ENCODE data around the gene FANK1. TPM values are rescaled to one million over a fixed set of nuclear protein-coding genes. Genes with fewer than 3 reads are reported as not detected.

Gene FANK1
- total and polyA plus RNA-seq, 10 donors: 0.35 to 1.0 (median 0.90) TPM; not detected in 2

DNA sequence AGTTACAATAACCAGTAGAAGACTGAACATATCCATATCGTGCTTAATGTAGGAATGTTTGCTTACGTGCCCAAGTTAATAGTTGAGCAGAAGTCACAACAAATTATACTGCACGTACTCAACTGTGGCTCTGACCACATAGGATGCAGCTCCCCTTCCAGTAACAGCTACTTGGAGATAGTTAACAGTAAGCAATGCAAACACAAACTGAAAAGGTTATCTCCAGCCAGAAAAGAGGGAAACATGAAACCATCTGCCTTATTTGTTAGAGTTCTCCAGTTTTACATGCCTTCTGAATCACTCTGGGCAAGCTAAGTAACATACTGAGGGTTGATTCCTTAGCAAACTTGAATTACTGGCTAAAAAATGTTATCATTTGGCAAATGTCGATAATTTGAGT lies 25.0 kb upstream of the FANK1 start:
- WGBS, 5 donors: 87 to 94% (median 93%) methylated on average over 4 of the region's 4 CpGs
- no peak overlapping the region for H3K27ac ChIP-seq
- no peaks in the 10 kb centered on the region for H3K27me3 ChIP-seq (replicated peaks in 1 of 7)
- TF ChIP-seq POLR2AphosphoS5 (IDR thresholded peaks at IDR 0.05) (no peak), POLR2A (IDR thresholded peaks at IDR 0.05) (no peak)
- TF ChIP-seq, protein P1, sequence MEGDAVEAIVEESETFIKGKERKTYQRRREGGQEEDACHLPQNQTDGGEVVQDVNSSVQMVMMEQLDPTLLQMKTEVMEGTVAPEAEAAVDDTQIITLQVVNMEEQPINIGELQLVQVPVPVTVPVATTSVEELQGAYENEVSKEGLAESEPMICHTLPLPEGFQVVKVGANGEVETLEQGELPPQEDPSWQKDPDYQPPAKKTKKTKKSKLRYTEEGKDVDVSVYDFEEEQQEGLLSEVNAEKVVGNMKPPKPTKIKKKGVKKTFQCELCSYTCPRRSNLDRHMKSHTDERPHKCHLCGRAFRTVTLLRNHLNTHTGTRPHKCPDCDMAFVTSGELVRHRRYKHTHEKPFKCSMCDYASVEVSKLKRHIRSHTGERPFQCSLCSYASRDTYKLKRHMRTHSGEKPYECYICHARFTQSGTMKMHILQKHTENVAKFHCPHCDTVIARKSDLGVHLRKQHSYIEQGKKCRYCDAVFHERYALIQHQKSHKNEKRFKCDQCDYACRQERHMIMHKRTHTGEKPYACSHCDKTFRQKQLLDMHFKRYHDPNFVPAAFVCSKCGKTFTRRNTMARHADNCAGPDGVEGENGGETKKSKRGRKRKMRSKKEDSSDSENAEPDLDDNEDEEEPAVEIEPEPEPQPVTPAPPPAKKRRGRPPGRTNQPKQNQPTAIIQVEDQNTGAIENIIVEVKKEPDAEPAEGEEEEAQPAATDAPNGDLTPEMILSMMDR (IDR thresholded peaks at IDR 0.05 in 8 of 11, conservative IDR thresholded peaks at IDR 0.05 in 3 of 11): no peak
- H3K36me3 ChIP-seq: peaks cover 0 to 26% (median 12%) of the 10 kb centered on the region in 6 donors
- intact Hi-C loops (cut with DNase I; ENCODE audit: low total_unique reads): no loop called here
- no peaks in the 10 kb centered on the region for H3K4me1 ChIP-seq
- H3K4me3 ChIP-seq: no peak overlapping the region
- no peak for DNase-seq
- H3K9me3 ChIP-seq: peaks cover 2 to 9% (median 6%) of the 10 kb centered on the region in 8 donors

DNA sequence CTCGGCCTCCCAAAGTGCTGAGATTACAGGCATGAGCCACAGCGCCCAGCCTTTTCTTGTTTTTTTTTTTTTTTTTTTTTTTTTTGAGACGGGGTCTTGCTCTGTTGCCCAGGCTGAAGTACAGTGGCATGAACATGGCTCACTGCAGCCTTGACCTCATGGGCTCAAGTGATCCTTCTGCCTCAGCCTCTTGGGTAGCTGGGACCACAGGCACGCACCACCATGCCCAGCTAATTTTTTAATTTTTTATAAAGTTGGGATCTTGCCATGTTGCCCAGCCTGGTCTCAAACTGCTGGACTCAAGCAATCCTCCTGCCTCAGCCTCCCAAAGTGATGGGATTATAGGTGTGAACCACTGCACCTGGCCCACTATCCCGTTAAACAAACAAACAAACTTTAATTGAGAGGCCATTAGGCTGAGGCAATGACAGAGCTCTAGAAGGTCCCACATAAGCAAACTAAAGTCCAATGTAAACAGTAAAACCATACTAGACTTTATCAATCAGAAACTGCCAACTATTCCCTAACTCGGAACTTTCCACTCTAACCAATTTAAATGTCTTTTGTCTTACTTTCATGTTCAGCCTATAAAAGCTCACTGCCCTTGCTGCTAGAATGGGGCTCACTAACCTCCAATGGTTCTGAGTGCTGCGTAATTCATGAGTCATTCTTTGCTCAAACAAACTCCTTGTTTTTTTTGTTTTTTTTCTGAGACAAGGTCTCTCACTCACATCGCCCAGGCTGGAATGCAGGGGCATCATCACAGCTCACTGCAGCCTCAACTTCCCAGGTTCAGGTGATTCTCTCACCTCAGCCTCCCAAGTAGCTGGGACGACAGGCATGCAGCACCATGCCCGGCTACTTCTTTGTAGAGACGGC lies 17.2 kb upstream of the FANK1 start:
- Histone ChIP-seq H3K4me3 (no peak overlapping the region), H3K27me3 (replicated peaks in 1 of 7) (no peaks in the 10 kb centered on the region), H3K27ac (no peak overlapping the region), H3K9me3 (peaks cover 3 to 20% (median 13%) of the 10 kb centered on the region in 8 donors), H3K36me3 (peaks cover 0 to 61% (median 9%) of the 10 kb centered on the region in 6 donors), H3K4me1 (no peaks in the 10 kb centered on the region)
- 83 to 89% (median 87%) methylated on average over 10 to 11 of the region's 11 CpGs for WGBS, 5 donors
- TF ChIP-seq POLR2AphosphoS5 (IDR thresholded peaks at IDR 0.05): no peak
- TF ChIP-seq, protein P1 (IDR thresholded peaks at IDR 0.05 in 8 of 11, conservative IDR thresholded peaks at IDR 0.05 in 3 of 11): no peak
- TF ChIP-seq POLR2A (IDR thresholded peaks at IDR 0.05): no peak
- intact Hi-C loops (cut with DNase I; ENCODE audit: low total_unique reads): no loop called here
- DNase-seq: no peak

DNA sequence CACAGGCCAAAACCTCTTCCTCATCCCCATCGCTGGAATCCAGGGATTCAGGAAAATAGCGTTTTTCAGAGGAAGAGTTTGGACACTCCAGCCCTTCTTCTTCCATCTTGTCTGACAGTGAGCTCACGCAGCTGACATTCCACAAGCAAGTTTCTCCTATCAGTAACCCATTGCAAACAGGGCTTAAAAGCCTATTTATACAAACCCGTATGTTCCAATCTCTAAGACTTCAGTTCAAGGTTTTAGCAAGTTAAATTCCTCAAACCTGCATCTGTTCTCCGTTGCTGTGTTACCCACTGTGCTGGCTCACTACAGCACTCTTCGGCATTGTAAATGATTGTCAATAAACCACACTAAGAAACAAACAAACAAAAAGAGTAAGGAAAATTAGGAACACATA lies 15.6 kb upstream of the FANK1 start:
- Histone ChIP-seq H3K27me3 (replicated peaks in 1 of 7) (no peaks in the 10 kb centered on the region), H3K36me3 (peaks cover 0 to 59% (median 9%) of the 10 kb centered on the region in 6 donors), H3K4me3 (no peak overlapping the region), H3K9me3 (peaks cover 3 to 19% (median 12%) of the 10 kb centered on the region in 8 donors), H3K27ac (no peak overlapping the region), H3K4me1 (no peaks in the 10 kb centered on the region)
- TF ChIP-seq, protein P1 (IDR thresholded peaks at IDR 0.05 in 8 of 11, conservative IDR thresholded peaks at IDR 0.05 in 3 of 11): no peak
- TF ChIP-seq POLR2A (IDR thresholded peaks at IDR 0.05): no peak
- no peak for TF ChIP-seq POLR2AphosphoS5 (IDR thresholded peaks at IDR 0.05)
- no peak for DNase-seq
- intact Hi-C loops (cut with DNase I; ENCODE audit: low total_unique reads): no loop called here
- WGBS, 5 donors: 78 to 84% (median 79%) methylated on average over 6 of the region's 6 CpGs

DNA sequence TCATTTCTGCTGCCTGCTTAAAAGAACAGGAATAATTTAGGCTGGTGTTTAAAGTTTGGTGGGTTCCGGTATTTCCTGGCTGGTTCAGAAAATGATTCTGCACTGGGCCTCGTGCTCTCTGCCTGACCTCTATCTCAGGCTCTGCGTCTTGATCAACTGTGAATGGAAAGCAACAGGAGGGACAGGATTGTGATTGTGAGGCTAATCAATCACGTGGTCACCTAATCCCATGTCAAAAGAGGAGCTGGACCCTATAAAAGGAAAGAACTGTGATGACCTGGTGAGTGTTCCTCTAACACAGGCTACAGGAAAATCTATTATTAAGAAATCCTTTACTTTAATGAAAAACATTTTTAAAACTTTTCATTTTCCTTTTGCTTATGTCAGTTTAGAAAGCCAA lies 15.2 kb upstream of the FANK1 start, which contains the start of gene DHX32:
Gene DHX32, minus strand, starts transcription at position 101 of the 400 bp plus-strand sequence. CDS start 468 bp downstream, outside the sequence.
- DNase-seq: no peak
- no peak within 1 kb of the TSS for H3K27ac ChIP-seq
- intact Hi-C loops (cut with DNase I; ENCODE audit: low total_unique reads): no loop called here
- peaks cover 0 to 54% (median 5%) of the 10 kb centered on the region in 6 donors for H3K36me3 ChIP-seq
- WGBS, 5 donors: 65 to 76% (median 72%) methylated on average over 4 of the region's 4 CpGs
- TF ChIP-seq, protein P1 (IDR thresholded peaks at IDR 0.05 in 8 of 11, conservative IDR thresholded peaks at IDR 0.05 in 3 of 11): no peak
- TF ChIP-seq POLR2A (IDR thresholded peaks at IDR 0.05) (no peak), POLR2AphosphoS5 (IDR thresholded peaks at IDR 0.05) (no peak)
- peaks cover 3 to 14% (median 8%) of the 10 kb centered on the region in 8 donors for H3K9me3 ChIP-seq
- H3K27me3 ChIP-seq (replicated peaks in 1 of 7): no peaks in the 10 kb centered on the region
- H3K4me1 ChIP-seq: no peaks in the 10 kb centered on the region
- H3K4me3 ChIP-seq: no peak within 1 kb of the TSS

Data from spleen (tissue), 11 donors.